ENCODE data around the gene CHRNA1. TPM values are rescaled to one million over a fixed set of nuclear protein-coding genes. Genes with fewer than 3 reads are reported as not detected.

The CHRNA1 gene
- total RNA-seq, 1 experiment from 2014 or later: not detected

DNA sequence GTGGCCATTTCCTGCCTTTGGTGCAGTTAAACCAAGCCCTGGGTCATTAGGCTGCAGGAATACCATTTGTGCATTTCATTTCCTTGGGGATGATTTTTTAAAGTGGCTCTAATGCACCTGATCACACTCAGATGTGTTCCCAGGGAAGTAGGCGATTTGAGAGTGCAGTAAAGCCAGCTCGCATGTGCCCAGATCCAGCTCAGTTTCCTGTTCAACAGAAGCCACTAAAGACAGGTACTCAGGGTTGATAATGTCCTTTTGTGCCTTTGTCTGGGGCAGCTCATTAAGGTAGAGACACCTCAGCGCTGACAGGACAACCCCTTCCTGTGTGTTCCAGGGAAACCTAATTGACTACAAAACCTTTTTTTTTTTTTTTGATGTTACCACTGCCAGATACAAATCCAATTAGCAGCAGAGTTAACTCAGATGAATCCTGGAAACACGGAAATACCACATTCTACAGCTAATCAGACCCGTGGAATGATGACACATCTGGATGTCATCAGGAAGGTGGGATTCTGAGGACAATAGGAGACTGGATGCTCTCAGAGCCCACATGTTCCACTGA lies 15.2 kb upstream of the CHRNA1 start:
- peaks cover 12% of the 10 kb centered on the region for H3K4me1 Mint-ChIP-seq (ENCODE audit: low read depth, unreplicated experiment)
- DNase-seq: no peak
- BruUV-seq (replicated peaks): no TSS peak
- no peak overlapping the region for H3K4me3 Mint-ChIP-seq (ENCODE audit: low read depth, unreplicated experiment)
- no peak overlapping the region for H3K27ac Mint-ChIP-seq (ENCODE audit: unreplicated experiment)
- H3K9me3 Mint-ChIP-seq (ENCODE audit: low read depth, unreplicated experiment): no peaks in the 10 kb centered on the region
- TF ChIP-seq, protein P1, sequence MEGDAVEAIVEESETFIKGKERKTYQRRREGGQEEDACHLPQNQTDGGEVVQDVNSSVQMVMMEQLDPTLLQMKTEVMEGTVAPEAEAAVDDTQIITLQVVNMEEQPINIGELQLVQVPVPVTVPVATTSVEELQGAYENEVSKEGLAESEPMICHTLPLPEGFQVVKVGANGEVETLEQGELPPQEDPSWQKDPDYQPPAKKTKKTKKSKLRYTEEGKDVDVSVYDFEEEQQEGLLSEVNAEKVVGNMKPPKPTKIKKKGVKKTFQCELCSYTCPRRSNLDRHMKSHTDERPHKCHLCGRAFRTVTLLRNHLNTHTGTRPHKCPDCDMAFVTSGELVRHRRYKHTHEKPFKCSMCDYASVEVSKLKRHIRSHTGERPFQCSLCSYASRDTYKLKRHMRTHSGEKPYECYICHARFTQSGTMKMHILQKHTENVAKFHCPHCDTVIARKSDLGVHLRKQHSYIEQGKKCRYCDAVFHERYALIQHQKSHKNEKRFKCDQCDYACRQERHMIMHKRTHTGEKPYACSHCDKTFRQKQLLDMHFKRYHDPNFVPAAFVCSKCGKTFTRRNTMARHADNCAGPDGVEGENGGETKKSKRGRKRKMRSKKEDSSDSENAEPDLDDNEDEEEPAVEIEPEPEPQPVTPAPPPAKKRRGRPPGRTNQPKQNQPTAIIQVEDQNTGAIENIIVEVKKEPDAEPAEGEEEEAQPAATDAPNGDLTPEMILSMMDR (IDR thresholded peaks at IDR 0.05; ENCODE audit: unreplicated experiment): no peak
- CTCF ChIA-PET: interaction anchor here (0.7 kb wide), 2 partner anchors 48 to 531 kb away, joined by 3 to 4 read pairs; partner anchors contain the start of gene OLA1
- intact Hi-C loops (cut with micrococcal nuclease; ENCODE audit: unreplicated experiment): no loop called here
- peaks cover 5% of the 10 kb centered on the region for H3K36me3 Mint-ChIP-seq (ENCODE audit: insufficient read depth, unreplicated experiment)
- H3K27me3 Mint-ChIP-seq (ENCODE audit: unreplicated experiment): peaks cover 8% of the 10 kb centered on the region

DNA sequence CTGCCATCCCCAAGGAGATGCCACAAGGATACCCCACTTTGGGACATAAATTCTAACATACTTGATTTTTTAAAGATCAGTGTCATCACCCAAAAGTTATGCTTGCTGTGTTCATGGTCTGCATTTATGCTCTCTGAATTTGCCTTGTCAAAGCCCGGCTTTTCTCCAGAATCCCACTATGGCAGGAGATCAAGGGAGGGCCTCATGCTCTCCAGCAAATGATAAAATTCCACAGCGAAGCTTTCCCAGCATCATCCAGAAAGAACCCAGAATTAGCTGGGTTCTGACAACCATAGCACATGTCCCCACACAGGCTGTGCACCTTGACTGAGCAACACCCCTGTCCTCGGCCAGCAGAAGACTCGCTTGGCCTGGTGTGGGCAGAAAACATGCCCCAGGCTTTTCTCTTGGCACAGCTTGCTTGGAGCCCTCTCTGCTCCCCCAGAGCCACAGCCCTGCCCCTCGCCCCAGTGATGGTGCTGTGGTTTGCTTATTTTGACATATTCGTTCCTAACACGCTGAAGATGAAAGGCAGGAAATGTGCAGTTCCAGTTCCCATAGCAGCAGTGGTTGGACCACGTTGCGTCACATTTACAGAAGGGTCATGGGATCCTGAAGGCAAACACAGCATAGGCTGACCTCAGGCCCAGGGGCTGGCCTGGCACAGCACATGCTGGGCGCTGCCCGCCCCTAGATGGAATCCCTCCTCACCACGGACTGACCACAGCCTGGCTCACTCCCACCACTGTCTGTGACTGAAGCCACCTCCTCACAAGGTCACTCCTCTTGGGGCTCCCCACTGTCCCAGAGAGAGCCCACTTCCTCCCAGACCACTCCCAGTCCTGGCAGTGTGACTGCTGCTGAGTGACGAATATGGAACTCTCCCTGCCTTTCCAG lies 14.1 kb upstream of the CHRNA1 start:
- TF ChIP-seq, protein P1 (IDR thresholded peaks at IDR 0.05; ENCODE audit: unreplicated experiment): no peak
- no TSS peak for BruUV-seq (replicated peaks)
- H3K4me1 Mint-ChIP-seq (ENCODE audit: low read depth, unreplicated experiment): peaks cover 12% of the 10 kb centered on the region
- peak; percentile 18 for DNase-seq
- H3K4me3 Mint-ChIP-seq (ENCODE audit: low read depth, unreplicated experiment): no peak overlapping the region
- peaks cover 5% of the 10 kb centered on the region for H3K36me3 Mint-ChIP-seq (ENCODE audit: insufficient read depth, unreplicated experiment)
- peaks cover 8% of the 10 kb centered on the region for H3K27me3 Mint-ChIP-seq (ENCODE audit: unreplicated experiment)
- no peaks in the 10 kb centered on the region for H3K9me3 Mint-ChIP-seq (ENCODE audit: low read depth, unreplicated experiment)
- CTCF ChIA-PET: no interaction called here
- no peak overlapping the region for H3K27ac Mint-ChIP-seq (ENCODE audit: unreplicated experiment)
- intact Hi-C loops (cut with micrococcal nuclease; ENCODE audit: unreplicated experiment): no loop called here

DNA sequence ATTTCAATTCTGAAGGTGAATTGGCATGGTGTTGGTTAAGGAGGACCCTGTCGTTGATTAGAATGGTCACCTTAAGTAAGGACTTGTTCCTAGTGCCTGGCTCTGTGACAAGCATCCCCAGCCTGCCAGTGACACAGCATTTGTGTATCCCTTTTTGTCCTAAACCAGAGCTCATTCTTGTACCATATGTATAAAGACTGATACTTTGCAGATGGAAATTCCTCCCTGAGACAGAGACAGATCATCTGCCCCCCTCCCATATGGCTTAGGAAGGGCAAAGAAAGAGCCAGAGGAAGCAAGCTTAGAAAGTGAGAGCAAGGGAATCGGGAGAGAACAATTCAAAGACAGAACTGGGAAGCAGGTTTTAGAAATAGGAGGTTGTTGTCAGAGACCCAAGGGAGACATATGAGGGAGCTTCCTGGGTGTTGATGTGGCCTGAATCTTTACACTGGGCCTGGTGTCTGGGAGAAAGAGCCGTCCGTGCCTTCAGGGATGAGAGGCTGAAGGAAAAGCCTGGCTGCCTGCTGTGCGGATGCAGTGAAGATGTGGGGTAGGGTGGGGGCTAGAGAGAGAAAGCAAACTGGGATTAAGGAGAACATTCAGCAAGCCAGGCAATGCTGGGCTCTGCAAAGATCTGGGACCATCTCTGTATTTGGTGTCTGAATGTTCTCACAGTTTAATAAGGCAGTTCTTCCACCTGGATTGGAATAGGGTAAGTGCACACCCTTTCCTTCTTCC lies 13.2 kb upstream of the CHRNA1 start:
- CTCF ChIA-PET: no interaction called here
- H3K36me3 Mint-ChIP-seq (ENCODE audit: insufficient read depth, unreplicated experiment): peaks cover 5% of the 10 kb centered on the region
- no peak overlapping the region for H3K4me3 Mint-ChIP-seq (ENCODE audit: low read depth, unreplicated experiment)
- H3K9me3 Mint-ChIP-seq (ENCODE audit: low read depth, unreplicated experiment): no peaks in the 10 kb centered on the region
- peaks cover 8% of the 10 kb centered on the region for H3K27me3 Mint-ChIP-seq (ENCODE audit: unreplicated experiment)
- no peak for DNase-seq
- TF ChIP-seq, protein P1 (IDR thresholded peaks at IDR 0.05; ENCODE audit: unreplicated experiment): no peak
- BruUV-seq (replicated peaks): no TSS peak
- intact Hi-C loops (cut with micrococcal nuclease; ENCODE audit: unreplicated experiment): no loop called here
- H3K27ac Mint-ChIP-seq (ENCODE audit: unreplicated experiment): no peak overlapping the region
- H3K4me1 Mint-ChIP-seq (ENCODE audit: low read depth, unreplicated experiment): peaks cover 12% of the 10 kb centered on the region

DNA sequence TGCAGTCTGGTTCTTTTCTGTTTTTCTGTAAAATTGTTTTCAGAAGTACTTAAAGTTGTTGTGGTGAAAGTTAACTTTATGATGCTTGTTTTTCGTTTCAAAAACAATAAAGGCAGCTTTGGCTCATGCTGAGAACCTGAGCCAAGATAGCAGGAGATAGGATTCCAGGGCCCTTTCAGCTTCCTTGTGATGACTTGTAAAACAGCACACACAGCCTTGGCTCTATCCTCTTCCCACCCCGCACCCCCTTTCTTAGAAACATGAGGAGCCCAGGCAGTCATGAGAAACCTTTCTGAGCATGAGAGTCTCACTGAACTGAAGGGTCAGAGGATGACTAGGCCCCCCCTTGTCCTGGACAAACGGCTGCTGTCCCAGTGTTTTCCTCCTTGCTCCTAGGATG lies 12.4 kb upstream of the CHRNA1 start:
- peaks cover 12% of the 10 kb centered on the region for H3K4me1 Mint-ChIP-seq (ENCODE audit: low read depth, unreplicated experiment)
- no TSS peak for BruUV-seq (replicated peaks)
- H3K27me3 Mint-ChIP-seq (ENCODE audit: unreplicated experiment): peaks cover 8% of the 10 kb centered on the region
- H3K4me3 Mint-ChIP-seq (ENCODE audit: low read depth, unreplicated experiment): no peak overlapping the region
- peaks cover 2% of the 10 kb centered on the region for H3K36me3 Mint-ChIP-seq (ENCODE audit: insufficient read depth, unreplicated experiment)
- H3K27ac Mint-ChIP-seq (ENCODE audit: unreplicated experiment): no peak overlapping the region
- intact Hi-C loops (cut with micrococcal nuclease; ENCODE audit: unreplicated experiment): no loop called here
- CTCF ChIA-PET: interaction anchor here (1.5 kb wide), 1 partner anchor 105 kb away, joined by 3 read pairs; no protein-coding TSS in a partner anchor
- TF ChIP-seq, protein P1 (IDR thresholded peaks at IDR 0.05; ENCODE audit: unreplicated experiment): no peak
- DNase-seq: no peak
- no peaks in the 10 kb centered on the region for H3K9me3 Mint-ChIP-seq (ENCODE audit: low read depth, unreplicated experiment)
